Neuronal stem cell (in vitro differentiated cells): ENCODE results near the gene SV2C.

Source experiments
- DNase-seq: peaks from one replicate; pipeline ENCODE4 v3.0.0-alpha.2; 2013; ENCODE audit warnings: low spot score
- H2AFZ ChIP-seq: one replicate; pipeline ENCODE4 v1.6.1; 2013; ENCODE audit warnings: mild to moderate bottlenecking, low read length, inconsistent platforms
- H2AK5ac ChIP-seq: 2 replicates; pipeline ENCODE4 v1.6.1; 2013; ENCODE audit warnings: low read depth, mild to moderate bottlenecking, inconsistent platforms, low read length, moderate library complexity, mixed read lengths
- H2BK120ac ChIP-seq: 2 replicates; pipeline ENCODE4 v1.6.1; 2013; ENCODE audit warnings: low read depth, mild to moderate bottlenecking, inconsistent platforms, low read length, moderate library complexity, mixed read lengths
- H2BK12ac ChIP-seq: one replicate; pipeline ENCODE4 v1.6.1; 2013; ENCODE audit warnings: low read length, inconsistent platforms
- H2BK15ac ChIP-seq: 2 replicates; pipeline ENCODE4 v1.6.1; 2013; ENCODE audit warnings: mild to moderate bottlenecking, low read length, inconsistent platforms, mixed read lengths
- H2BK5ac ChIP-seq: one replicate; pipeline ENCODE4 v1.6.1; 2013; ENCODE audit warnings: inconsistent platforms, mild to moderate bottlenecking, low read length, moderate library complexity
- H3K14ac ChIP-seq: one replicate; pipeline ENCODE4 v1.6.1; 2013; ENCODE audit warnings: low read length, inconsistent platforms
- H3K18ac ChIP-seq: 2 replicates; pipeline ENCODE4 v1.6.1; 2013; ENCODE audit warnings: low read length, inconsistent platforms
- H3K23ac ChIP-seq: 2 replicates; pipeline ENCODE4 v1.6.1; 2013; ENCODE audit warnings: low read depth, mild to moderate bottlenecking, mixed read lengths, low read length, inconsistent platforms; ENCODE audit not compliant: poor library complexity
- H3K27ac ChIP-seq: replicated peaks from 3 replicates; pipeline ENCODE4 v1.5.1; 2013; ENCODE audit warnings: low read length, inconsistent platforms
- H3K27me3 ChIP-seq, 3 experiments: 2 replicates each; pipeline ENCODE4 v1.6.1; 2013; ENCODE audit warnings: low read length in 3 of 3, mild to moderate bottlenecking in 2 of 3, inconsistent platforms in 1 of 3, low read depth in 1 of 3, mixed read lengths in 1 of 3, moderate library complexity in 1 of 3; ENCODE audit not compliant: control insufficient read depth in 3 of 3, insufficient read depth in 3 of 3
- H3K36me3 ChIP-seq, 2 donors: replicated peaks in 1 of 2; 2 replicates each; pipeline ENCODE4 v1.6.1; 2013; ENCODE audit warnings: low read length in 2 of 2; ENCODE audit not compliant: control insufficient read depth in 2 of 2, insufficient read depth in 2 of 2
- H3K4ac ChIP-seq: 2 replicates; pipeline ENCODE4 v1.6.1; 2013; ENCODE audit warnings: inconsistent platforms, mild to moderate bottlenecking, low read length, moderate library complexity
- H3K4me1 ChIP-seq, 2 donors: 1 replicate in 1 of 2; 2 replicates in 1 of 2; pipeline ENCODE4 v1.6.1; 2013; ENCODE audit warnings: low read length in 2 of 2, low read depth in 1 of 2; ENCODE audit not compliant: control insufficient read depth in 2 of 2, insufficient read depth in 1 of 2
- H3K4me2 ChIP-seq: one replicate; pipeline ENCODE4 v1.6.1; 2013; ENCODE audit warnings: mild to moderate bottlenecking, low read length, inconsistent platforms; ENCODE audit not compliant: insufficient read depth, poor library complexity, severe bottlenecking
- H3K4me3 ChIP-seq, 2 donors: 2 replicates each; pipeline ENCODE4 v1.5.1; 2013; ENCODE audit warnings: low read length in 2 of 2, mild to moderate bottlenecking in 2 of 2, inconsistent platforms in 1 of 2, moderate library complexity in 1 of 2
- H3K79me1 ChIP-seq: one replicate; pipeline ENCODE4 v1.6.1; 2013; ENCODE audit warnings: low read depth, mild to moderate bottlenecking, inconsistent platforms, low read length, moderate library complexity
- H3K9ac ChIP-seq: one replicate; pipeline ENCODE4 v1.6.1; 2013; ENCODE audit warnings: mild to moderate bottlenecking, low read depth, low read length, inconsistent platforms; ENCODE audit not compliant: poor library complexity
- H3K9me3 ChIP-seq, 2 donors: replicated peaks in 1 of 2; 2 replicates each; pipeline versions ENCODE3 to v1.6.1; 2013; ENCODE audit warnings: low read length in 2 of 2, mild to moderate bottlenecking in 2 of 2, inconsistent platforms in 1 of 2, low read depth in 1 of 2, mixed read lengths in 1 of 2, moderate library complexity in 1 of 2; ENCODE audit not compliant: control insufficient read depth in 2 of 2, insufficient read depth in 1 of 2
- H4K8ac ChIP-seq: one replicate; pipeline ENCODE4 v1.6.1; 2013; ENCODE audit warnings: low read depth, mild to moderate bottlenecking, inconsistent platforms, low read length, moderate library complexity
- H4K91ac ChIP-seq: one replicate; pipeline ENCODE4 v1.6.1; 2013; ENCODE audit warnings: low read length, low read depth, mild to moderate bottlenecking, inconsistent platforms; ENCODE audit not compliant: poor library complexity
- WGBS, 2 donors: extraction: QIAGEN DNeasy Blood & Tissue Kit; methylation state at CpG; one replicate each; pipeline ENCODE4 v1.1.7; 2013; ENCODE audit warnings: missing lambda C conversion rate in 2 of 2, mixed read lengths in 1 of 2; ENCODE audit not compliant: insufficient read length in 2 of 2, insufficient replicate concordance in 1 of 2; ENCODE audit errors: extremely low coverage in 2 of 2; 5-methylcytosine and 5-hydroxymethylcytosine counted together

SV2C gene

GRCh38 chr5:76143884-76144283 is 60.7 kb downstream of the SV2C start:
- Histone ChIP-seq H3K27ac (no peak overlapping the region), H3K9ac (no peak overlapping the region), H4K91ac (no peak overlapping the region), H3K18ac (no peak overlapping the region), H3K4ac (no peak overlapping the region), H2BK12ac (no peak overlapping the region), H3K23ac (no peak overlapping the region), H3K4me1 (peaks cover 0 to 1% of the 10 kb centered on the region in 2 donors), H3K4me3 (no peak overlapping the region), H3K27me3 (peaks cover 0 to 2% (median 0%) of the 10 kb centered on the region in 3 experiments), H3K4me2 (no peak overlapping the region), H3K36me3 (no peaks in the 10 kb centered on the region), H2BK120ac (no peak overlapping the region), H2BK5ac (no peak overlapping the region), H2AFZ (no peak overlapping the region), H3K9me3 (no peaks in the 10 kb centered on the region), H2BK15ac (no peak overlapping the region), H2AK5ac (no peak overlapping the region), H3K79me1 (no peaks in the 10 kb centered on the region), H4K8ac (no peak overlapping the region), H3K14ac (no peak overlapping the region)
- no peak for DNase-seq
- no CpG with 5 or more reads among the region's 3 CpGs for WGBS, 2 donors

GRCh38 chr5:76144513-76145274 is 61.5 kb downstream of the SV2C start:
- Histone ChIP-seq H3K4me3 (no peak overlapping the region), H2BK5ac (no peak overlapping the region), H2AFZ (no peak overlapping the region), H3K9me3 (no peaks in the 10 kb centered on the region), H3K9ac (no peak overlapping the region), H3K27me3 (peaks cover 0 to 2% (median 0%) of the 10 kb centered on the region in 3 experiments), H2AK5ac (no peak overlapping the region), H3K27ac (no peak overlapping the region), H3K4me2 (no peak overlapping the region), H2BK12ac (no peak overlapping the region), H3K79me1 (no peaks in the 10 kb centered on the region), H2BK120ac (no peak overlapping the region), H4K91ac (no peak overlapping the region), H3K14ac (no peak overlapping the region), H3K18ac (no peak overlapping the region), H4K8ac (no peak overlapping the region), H2BK15ac (no peak overlapping the region), H3K4me1 (peaks cover 0 to 1% of the 10 kb centered on the region in 2 donors), H3K4ac (no peak overlapping the region), H3K23ac (no peak overlapping the region), H3K36me3 (no peaks in the 10 kb centered on the region)
- WGBS, 2 donors, result no CpG with 5 or more reads among the region's 1 CpG
- no peak for DNase-seq

GRCh38 chr5:76145945-76146344 is 62.8 kb downstream of the SV2C start:
- no peak for DNase-seq
- no peak overlapping the region for H3K27ac ChIP-seq
- WGBS, 2 donors, result no CpG with 5 or more reads among the region's 5 CpGs

GRCh38 chr5:76149636-76150035 is 66.5 kb downstream of the SV2C start:
- H2BK15ac ChIP-seq, result no peak overlapping the region
- H3K27ac ChIP-seq, result no peak overlapping the region
- no peak overlapping the region for H3K4me3 ChIP-seq
- H2BK12ac ChIP-seq, result no peak overlapping the region
- no peak overlapping the region for H3K9ac ChIP-seq
- H4K8ac ChIP-seq, result no peak overlapping the region
- no peak overlapping the region for H3K18ac ChIP-seq
- no peak for DNase-seq
- no peak overlapping the region for H3K14ac ChIP-seq
- no peak overlapping the region for H3K23ac ChIP-seq
- no peak overlapping the region for H2BK5ac ChIP-seq
- no peaks in the 10 kb centered on the region for H3K9me3 ChIP-seq
- no peak overlapping the region for H3K4me2 ChIP-seq
- no peaks in the 10 kb centered on the region for H3K27me3 ChIP-seq
- H2AFZ ChIP-seq, result no peak overlapping the region
- H4K91ac ChIP-seq, result no peak overlapping the region
- H3K4ac ChIP-seq, result no peak overlapping the region
- H2BK120ac ChIP-seq, result no peak overlapping the region
- H3K79me1 ChIP-seq, result no peaks in the 10 kb centered on the region
- no peak overlapping the region for H2AK5ac ChIP-seq
- WGBS, 2 donors, result no CpG with 5 or more reads among the region's 1 CpG
- H3K36me3 ChIP-seq, result no peaks in the 10 kb centered on the region
- no peaks in the 10 kb centered on the region for H3K4me1 ChIP-seq

More at GRCh38 chr5:76145945-76146344, 62.8 kb downstream of the SV2C start:
- H3K36me3 ChIP-seq, result no peaks in the 10 kb centered on the region
- H3K4me1 ChIP-seq, result peaks cover 0 to 1% of the 10 kb centered on the region in 2 donors
- H3K9ac ChIP-seq, result no peak overlapping the region
- no peak overlapping the region for H3K18ac ChIP-seq
- no peak overlapping the region for H3K4me2 ChIP-seq
- H3K79me1 ChIP-seq, result no peaks in the 10 kb centered on the region
- no peak overlapping the region for H4K8ac ChIP-seq
- no peak overlapping the region for H3K23ac ChIP-seq
- no peak overlapping the region for H3K14ac ChIP-seq
- peaks cover 0 to 2% (median 0%) of the 10 kb centered on the region in 3 experiments for H3K27me3 ChIP-seq
- no peak overlapping the region for H2BK5ac ChIP-seq
- H3K9me3 ChIP-seq, result no peaks in the 10 kb centered on the region
- H4K91ac ChIP-seq, result no peak overlapping the region
- no peak overlapping the region for H3K4ac ChIP-seq
- H2BK12ac ChIP-seq, result no peak overlapping the region
- H2AFZ ChIP-seq, result no peak overlapping the region
- no peak overlapping the region for H2AK5ac ChIP-seq
- no peak overlapping the region for H2BK120ac ChIP-seq
- no peak overlapping the region for H3K4me3 ChIP-seq
- H2BK15ac ChIP-seq, result no peak overlapping the region
